ENCODE data around the gene AP2B1. TPM values are rescaled to one million over a fixed set of nuclear protein-coding genes. Genes with fewer than 3 reads are reported as not detected.

The AP2B1 gene
- total RNA-seq, 1 experiment from 2014 or later = 217 TPM

DNA sequence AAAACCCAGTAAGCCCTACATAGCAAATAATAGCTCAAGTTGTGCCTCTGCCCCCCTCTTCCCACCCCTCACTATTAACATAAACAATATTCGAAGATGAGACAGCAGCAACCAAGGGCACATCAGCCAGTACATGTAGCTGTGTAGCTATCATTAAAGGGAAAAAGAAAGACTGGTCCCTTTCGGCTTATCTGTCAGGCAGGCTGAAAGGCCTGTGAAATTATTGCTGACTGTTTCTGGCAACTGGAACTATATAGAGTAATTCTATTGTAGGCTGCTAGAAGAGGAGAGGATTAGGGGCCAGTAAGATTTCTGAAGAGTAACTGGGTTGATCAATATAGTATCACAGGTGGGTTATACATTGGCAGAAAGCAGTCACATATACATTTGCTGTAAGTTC lies 107.8 kb downstream of the AP2B1 start:
- DNase-seq = no peak

More for the DNA sequence above, 107.8 kb downstream of the AP2B1 start:
- Mint-ChIP-seq H3K27ac (no peak overlapping the region; a peak in 3 of 7 replicates), H3K9me3 (no peaks in the 10 kb centered on the region), H3K4me1 (peaks cover 15 to 18% of the 10 kb centered on the region in 2 experiments), H3K4me3 (no peak overlapping the region), H3K36me3 (ENCODE audit: insufficient read depth in 1 of 3, low read depth in 3 of 3) (peaks cover 4 to 28% (median 6%) of the 10 kb centered on the region in 3 experiments; a peak in 6 of 7 replicates), H3K27me3 (ENCODE audit: low read depth) (no peaks in the 10 kb centered on the region)
- H4K8ac ChIP-seq (replicated peaks; ENCODE audit: insufficient read length, low read depth, low read length) = no peak overlapping the region
- no peak overlapping the region for H2AFZ ChIP-seq (ENCODE audit: low read length)
- no peaks in the 10 kb centered on the region for H3K79me2 ChIP-seq (ENCODE audit: insufficient read depth, low read length)
- H3K18ac ChIP-seq (ENCODE audit: insufficient read length, low read depth, low read length) = no peak overlapping the region
- no peak overlapping the region for H2BK5ac ChIP-seq (ENCODE audit: insufficient read length, low read length)
- H3K27ac ChIP-seq (ENCODE audit: insufficient read length, low read depth, low read length) = no peak overlapping the region
- H3K56ac ChIP-seq (ENCODE audit: insufficient read length, low read depth, low read length) = no peak overlapping the region
- H3K79me1 ChIP-seq (ENCODE audit: insufficient read depth, low read depth, low read length, poor library complexity, severe bottlenecking) = no peaks in the 10 kb centered on the region
- H3K4ac ChIP-seq (ENCODE audit: low read depth, low read length) = no peak overlapping the region
- no peaks in the 10 kb centered on the region for H4K20me1 ChIP-seq (ENCODE audit: control insufficient read depth, insufficient read depth, insufficient read length)
- H3K14ac ChIP-seq (ENCODE audit: insufficient read depth, low read length) = no peak overlapping the region
- H2BK120ac ChIP-seq (ENCODE audit: low read depth, low read length, poor library complexity, severe bottlenecking) = no peak overlapping the region
- H3K4me1 ChIP-seq (ENCODE audit: insufficient read depth, low read length) = peaks cover 2% of the 10 kb centered on the region; the same call in 1 of the 2 replicates
- no peak overlapping the region for H2BK12ac ChIP-seq (ENCODE audit: insufficient read length, low read depth, low read length)
- H4K5ac ChIP-seq (ENCODE audit: insufficient read length, low read depth, low read length) = no peak overlapping the region
- H3K9me3 ChIP-seq (ENCODE audit: control insufficient read depth, low read depth, low read length) = no peaks in the 10 kb centered on the region
- H3T11ph ChIP-seq (ENCODE audit: low read length) = no peak overlapping the region
- H3K4me2 ChIP-seq (ENCODE audit: insufficient read depth, insufficient read length, low read length) = no peak overlapping the region
- no peaks in the 10 kb centered on the region for H3K27me3 ChIP-seq (ENCODE audit: insufficient read depth, low read length)
- no peak overlapping the region for H3K23ac ChIP-seq (ENCODE audit: insufficient read length, low read depth, low read length)
- H2BK15ac ChIP-seq (ENCODE audit: low read depth, low read length) = no peak overlapping the region
- no CpG with 5 or more reads among the region's 2 CpGs for WGBS (ENCODE audit: extremely low coverage, insufficient read length, low lambda C conversion rate)
- H4K91ac ChIP-seq (ENCODE audit: insufficient read length, low read depth, low read length) = no peak overlapping the region
- no peak overlapping the region for H2AK5ac ChIP-seq (ENCODE audit: insufficient read length, low read length)
- no peaks in the 10 kb centered on the region for H3K23me2 ChIP-seq (ENCODE audit: insufficient read length, low read depth, low read length, poor library complexity, severe bottlenecking)
- H3K9ac ChIP-seq (ENCODE audit: extremely low read depth, insufficient read length, low read length) = no peak overlapping the region
- H2BK20ac ChIP-seq (ENCODE audit: low read depth, low read length, poor library complexity, severe bottlenecking) = no peak overlapping the region
- TF ChIP-seq, protein P1, sequence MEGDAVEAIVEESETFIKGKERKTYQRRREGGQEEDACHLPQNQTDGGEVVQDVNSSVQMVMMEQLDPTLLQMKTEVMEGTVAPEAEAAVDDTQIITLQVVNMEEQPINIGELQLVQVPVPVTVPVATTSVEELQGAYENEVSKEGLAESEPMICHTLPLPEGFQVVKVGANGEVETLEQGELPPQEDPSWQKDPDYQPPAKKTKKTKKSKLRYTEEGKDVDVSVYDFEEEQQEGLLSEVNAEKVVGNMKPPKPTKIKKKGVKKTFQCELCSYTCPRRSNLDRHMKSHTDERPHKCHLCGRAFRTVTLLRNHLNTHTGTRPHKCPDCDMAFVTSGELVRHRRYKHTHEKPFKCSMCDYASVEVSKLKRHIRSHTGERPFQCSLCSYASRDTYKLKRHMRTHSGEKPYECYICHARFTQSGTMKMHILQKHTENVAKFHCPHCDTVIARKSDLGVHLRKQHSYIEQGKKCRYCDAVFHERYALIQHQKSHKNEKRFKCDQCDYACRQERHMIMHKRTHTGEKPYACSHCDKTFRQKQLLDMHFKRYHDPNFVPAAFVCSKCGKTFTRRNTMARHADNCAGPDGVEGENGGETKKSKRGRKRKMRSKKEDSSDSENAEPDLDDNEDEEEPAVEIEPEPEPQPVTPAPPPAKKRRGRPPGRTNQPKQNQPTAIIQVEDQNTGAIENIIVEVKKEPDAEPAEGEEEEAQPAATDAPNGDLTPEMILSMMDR (conservative IDR thresholded peaks at IDR 0.05) = no peak

All from H9 (cell line).